HCT116 (cell line): Measurements from ENCODE around the gene KIAA1614.

Experiments used
- RAD21 ChIP-seq: IDR thresholded peaks from 2 replicates; pipeline ENCODE4 v1.6.1; 2012; ENCODE audit warnings: low read depth, mild to moderate bottlenecking
- TF ChIP-seq, protein P1 (sequence below), 3 experiments: fragments of 200-600 bp in 1 of 3; sonication (generic) in 1 of 3; IDR thresholded peaks in 2 of 3; conservative IDR thresholded peaks in 1 of 3; 2 replicates each; pipeline ENCODE4 v1.5.1; 2012 to 2017; ENCODE audit warnings: low read depth in 2 of 3, low read length in 2 of 3, antibody characterized with exemption in 1 of 3, borderline replicate concordance in 1 of 3, control low read depth in 1 of 3, mild to moderate bottlenecking in 1 of 3, mixed read lengths in 1 of 3, mixed run types in 1 of 3, moderate library complexity in 1 of 3; ENCODE audit not compliant: insufficient read depth in 1 of 3

- TF ChIP-seq, protein P1, sequence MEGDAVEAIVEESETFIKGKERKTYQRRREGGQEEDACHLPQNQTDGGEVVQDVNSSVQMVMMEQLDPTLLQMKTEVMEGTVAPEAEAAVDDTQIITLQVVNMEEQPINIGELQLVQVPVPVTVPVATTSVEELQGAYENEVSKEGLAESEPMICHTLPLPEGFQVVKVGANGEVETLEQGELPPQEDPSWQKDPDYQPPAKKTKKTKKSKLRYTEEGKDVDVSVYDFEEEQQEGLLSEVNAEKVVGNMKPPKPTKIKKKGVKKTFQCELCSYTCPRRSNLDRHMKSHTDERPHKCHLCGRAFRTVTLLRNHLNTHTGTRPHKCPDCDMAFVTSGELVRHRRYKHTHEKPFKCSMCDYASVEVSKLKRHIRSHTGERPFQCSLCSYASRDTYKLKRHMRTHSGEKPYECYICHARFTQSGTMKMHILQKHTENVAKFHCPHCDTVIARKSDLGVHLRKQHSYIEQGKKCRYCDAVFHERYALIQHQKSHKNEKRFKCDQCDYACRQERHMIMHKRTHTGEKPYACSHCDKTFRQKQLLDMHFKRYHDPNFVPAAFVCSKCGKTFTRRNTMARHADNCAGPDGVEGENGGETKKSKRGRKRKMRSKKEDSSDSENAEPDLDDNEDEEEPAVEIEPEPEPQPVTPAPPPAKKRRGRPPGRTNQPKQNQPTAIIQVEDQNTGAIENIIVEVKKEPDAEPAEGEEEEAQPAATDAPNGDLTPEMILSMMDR (IDR thresholded peaks at IDR 0.05 in 2 of 3, conservative IDR thresholded peaks at IDR 0.05 in 1 of 3; ENCODE audit: borderline replicate concordance in 1 of 3, insufficient read depth in 1 of 3, low read depth in 2 of 3, low read length in 2 of 3), result no peak
- TF ChIP-seq RAD21, result no peak
These were observed 25.0 kb downstream of the KIAA1614 start for GRCh38 chr1:180937624-180938225.
